Posterior cingulate gyrus (tissue), 11 donors: ENCODE measurements around the gene SBK3.
"Not testable (repeated sequence)": the region's sequence is repeated elsewhere in the genome, so short reads cannot be mapped to it uniquely, and the experiment has no call there.

ENCODE experiments used
- DNase-seq, 10 donors: peaks; one replicate each; pipeline versions ENCODE4 v3.0.0 to v3.0.0-alpha.2; 2020 to 2021; ENCODE audit warnings: mixed read lengths in 3 of 10
- intact Hi-C: fragments of 100-400 bp; cut with DNase I; formaldehyde crosslinking; loops from one replicate; pipeline ENCODE4 v1.15.1; 2023

Gene SBK3

GRCh38 chr19:55525289-55526101 lies 19.8 kb downstream of the SBK3 start:
- peak in 2 of 10 donors; percentile 46 to 73 for DNase-seq
- intact Hi-C loops: no loop called here

- peak in 1 of 10 donors; percentile 20 for DNase-seq
- intact Hi-C loops: no loop called here
These were observed 24.6 kb downstream of the SBK3 start for GRCh38 chr19:55520691-55521292.

- DNase-seq: peak in 1 of 10 donors; percentile 2
- intact Hi-C loops: loop anchor here (5.0 kb wide), 1 partner anchor 113 kb away; no protein-coding TSS in a partner anchor
These were observed 25.7 kb downstream of the SBK3 start for GRCh38 chr19:55519451-55520311.

- intact Hi-C loops: loop anchor here (2.0 to 5.0 kb wide), 2 partner anchors 90 to 115 kb away; no protein-coding TSS in a partner anchor
- DNase-seq: peak; percentile 92 to 99 (median 95)
These were observed 28.3 kb downstream of the SBK3 start for GRCh38 chr19:55516878-55517620.

- peak in 1 of 10 donors; percentile 32 for DNase-seq
- intact Hi-C loops: no loop called here
These were observed 37.2 kb downstream of the SBK3 start for GRCh38 chr19:55508120-55508519.

- intact Hi-C loops: loop anchor here (1.0 to 5.0 kb wide), 2 partner anchors 38 to 364 kb away; no protein-coding TSS in a partner anchor
These were observed 40.4 kb downstream of the SBK3 start for GRCh38 chr19:55504981-55505380.

GRCh38 chr19:55504252-55504603 lies 41.1 kb downstream of the SBK3 start:
- no peak for DNase-seq
- intact Hi-C loops: loop anchor here (1.0 to 5.0 kb wide), 2 partner anchors 37 to 363 kb away; no protein-coding TSS in a partner anchor

More at GRCh38 chr19:55504981-55505380, 40.4 kb downstream of the SBK3 start:
- no peak for DNase-seq

GRCh38 chr19:55503502-55504251 lies 41.7 kb downstream of the SBK3 start:
- DNase-seq: peak; percentile 90 to 99 (median 94)
- intact Hi-C loops: loop anchor here (1.0 to 5.0 kb wide), 2 partner anchors 36 to 362 kb away; no protein-coding TSS in a partner anchor

GRCh38 chr19:55503157-55503501 lies 42.2 kb downstream of the SBK3 start:
- intact Hi-C loops: loop anchor here (5.0 kb wide), 1 partner anchor 36 kb away; no protein-coding TSS in a partner anchor

GRCh38 chr19:55502197-55502952 lies 43.0 kb downstream of the SBK3 start:
- intact Hi-C loops: loop anchor here (5.0 kb wide), 1 partner anchor 35 kb away; no protein-coding TSS in a partner anchor
- DNase-seq: peak in 1 of 10 donors; percentile 14

More at GRCh38 chr19:55503157-55503501, 42.2 kb downstream of the SBK3 start:
- DNase-seq: peak in 1 of 10 donors; percentile 35

- peak in 2 of 10 donors; percentile 43 to 49 for DNase-seq
- intact Hi-C loops: loop anchor here (5.0 kb wide), 1 partner anchor 33 kb away; no protein-coding TSS in a partner anchor
These were observed 44.9 kb downstream of the SBK3 start for GRCh38 chr19:55500368-55500952.

GRCh38 chr19:55498246-55498840 lies 47.0 kb downstream of the SBK3 start:
- intact Hi-C loops: no loop called here

GRCh38 chr19:55497763-55498162 lies 47.6 kb downstream of the SBK3 start:
- intact Hi-C loops: no loop called here
- peak in 2 of 10 donors; percentile 35 to 53 for DNase-seq

More at GRCh38 chr19:55498246-55498840, 47.0 kb downstream of the SBK3 start:
- no peak for DNase-seq

- DNase-seq: peak in 1 of 10 donors; percentile 35
- intact Hi-C loops: not testable (repeated sequence)
These were observed 48.5 kb downstream of the SBK3 start for GRCh38 chr19:55496820-55497219.

GRCh38 chr19:55495646-55496349 lies 49.5 kb downstream of the SBK3 start:
- intact Hi-C loops: no loop called here
- DNase-seq: peak in 2 of 10 donors; percentile 10 to 20

GRCh38 chr19:55494172-55494761 lies 51.1 kb downstream of the SBK3 start:
- intact Hi-C loops: no loop called here
- peak in 1 of 10 donors; percentile 71 for DNase-seq
